Caki2 (cell line): ENCODE results near the gene ENDOU. TPM values are rescaled to one million over a fixed set of nuclear protein-coding genes. Genes with fewer than 3 reads are reported as not detected.

Experiments
- total RNA-seq: library from RNA; depleted of rRNA; stranded (reverse); fragments of >200 nt; shearing (Covaris generic); gene quantifications from 2 replicates; pipeline ENCODE4 v1.2.3, GENCODE V29; 2014; ENCODE audit warnings: low replicate concordance; rRNA removed

ENDOU gene
- total RNA-seq, 1 experiment from 2014 or later: not detected

Other genes starting within 250 kb of the ENDOU start
- 10.7 and 18.9 TPM in 2 replicates for gene RPAP3, start 19.5 kb downstream of the ENDOU start, total RNA-seq
- 106 and 112 TPM in 2 replicates for gene RAPGEF3, start 33.4 kb upstream of the ENDOU start, total RNA-seq
- 151 and 222 TPM in 2 replicates for gene SLC48A1, start 47.7 kb upstream of the ENDOU start, total RNA-seq
- gene HDAC7, start 94.4 kb upstream of the ENDOU start, total RNA-seq: 10.9 and 12.4 TPM in 2 replicates
- gene VDR, start 179.5 kb upstream of the ENDOU start, total RNA-seq: 0.14 and 0.55 TPM in 2 replicates
- 212 and 223 TPM in 2 replicates for gene TMEM106C, start 238.1 kb upstream of the ENDOU start, total RNA-seq